AG04450 (cell line): ENCODE data around the gene CCDC63. TPM values are rescaled to one million over a fixed set of nuclear protein-coding genes. Genes with fewer than 3 reads are reported as not detected.

ENCODE experiments used
- CTCF ChIA-PET: fragments of 300-600, 350-600 bp; formaldehyde crosslinking; extraction: SDS; loops from one replicate; lab custom pipeline; 2022; ENCODE audit warnings: antibody characterized with exemption, inconsistent platforms; lab: Charles Lee
- POLR2A ChIA-PET: fragments of 350-600 bp; formaldehyde crosslinking; extraction: SDS; loops from one replicate; lab custom pipeline; 2021; ENCODE audit warnings: antibody characterized with exemption, inconsistent platforms; lab: Yijun Ruan, JAX
- DNase-seq: peaks from one replicate; pipeline ENCODE4 v3.0.0-alpha.2; 2011; ENCODE audit warnings: low read depth, low spot score
- H3K27ac ChIP-seq: one replicate; pipeline ENCODE4 v1.5.1; 2012; ENCODE audit warnings: low read depth, low read length, control low read depth
- H3K27me3 ChIP-seq: one replicate; pipeline ENCODE4 v1.6.0; 2012; ENCODE audit warnings: low read length; ENCODE audit not compliant: control insufficient read depth, insufficient read depth
- H3K4me3 ChIP-seq: 2 replicates; pipeline ENCODE4 v1.5.1; 2011; ENCODE audit warnings: mild to moderate bottlenecking, low read depth, low read length, control low read depth
- H3K9me3 ChIP-seq: 2 replicates; pipeline ENCODE4 v1.5.1; 2012; ENCODE audit warnings: low read length; ENCODE audit not compliant: control insufficient read depth, insufficient read depth
- polyA plus RNA-seq: library from polyadenylated mRNA; depleted of rRNA; stranded (reverse); fragments of >200 nt; gene quantifications from 2 replicates; pipeline ENCODE4 v1.2.3, GENCODE V29; 2011
- TF ChIP-seq, protein P1 (sequence below): IDR thresholded peaks from 2 replicates; pipeline ENCODE4 v1.5.1; 2011; ENCODE audit warnings: low read depth, low read length, control low read depth, inconsistent platforms

CCDC63 gene
- polyA plus RNA-seq, 1 experiment: not detected

DNA sequence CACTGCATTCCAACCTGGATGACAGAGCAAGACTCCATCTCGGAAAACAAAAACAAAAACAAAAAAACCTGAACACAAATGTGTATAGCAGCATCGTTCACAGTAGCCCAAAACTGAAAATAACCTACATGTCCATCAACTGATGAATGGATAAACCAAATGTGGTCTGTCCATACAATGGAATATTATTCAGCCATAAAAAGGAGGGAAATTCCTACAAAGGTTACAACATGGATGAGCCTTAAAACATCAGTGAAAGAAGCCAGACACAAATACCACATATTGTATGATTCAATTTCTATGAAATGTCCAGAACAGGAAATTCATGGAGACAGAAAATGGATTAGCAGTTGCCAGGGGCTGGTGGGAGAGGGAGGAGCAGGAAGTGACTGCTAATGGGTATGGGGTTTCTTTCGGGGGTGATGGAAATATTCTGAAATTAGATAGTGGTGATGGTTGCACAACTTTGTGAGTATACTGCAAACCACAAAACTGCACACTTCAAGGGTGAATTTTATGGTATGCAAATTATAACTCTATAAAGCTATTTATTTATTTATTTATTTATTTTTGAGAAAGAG is 69.6 kb downstream of the CCDC63 start:
- Histone ChIP-seq H3K9me3 (no peaks in the 10 kb centered on the region), H3K4me3 (no peak overlapping the region), H3K27ac (no peak overlapping the region), H3K27me3 (no peaks in the 10 kb centered on the region)
- ChIA-PET CTCF (no interaction called here), POLR2A (no interaction called here)
- TF ChIP-seq, protein P1, sequence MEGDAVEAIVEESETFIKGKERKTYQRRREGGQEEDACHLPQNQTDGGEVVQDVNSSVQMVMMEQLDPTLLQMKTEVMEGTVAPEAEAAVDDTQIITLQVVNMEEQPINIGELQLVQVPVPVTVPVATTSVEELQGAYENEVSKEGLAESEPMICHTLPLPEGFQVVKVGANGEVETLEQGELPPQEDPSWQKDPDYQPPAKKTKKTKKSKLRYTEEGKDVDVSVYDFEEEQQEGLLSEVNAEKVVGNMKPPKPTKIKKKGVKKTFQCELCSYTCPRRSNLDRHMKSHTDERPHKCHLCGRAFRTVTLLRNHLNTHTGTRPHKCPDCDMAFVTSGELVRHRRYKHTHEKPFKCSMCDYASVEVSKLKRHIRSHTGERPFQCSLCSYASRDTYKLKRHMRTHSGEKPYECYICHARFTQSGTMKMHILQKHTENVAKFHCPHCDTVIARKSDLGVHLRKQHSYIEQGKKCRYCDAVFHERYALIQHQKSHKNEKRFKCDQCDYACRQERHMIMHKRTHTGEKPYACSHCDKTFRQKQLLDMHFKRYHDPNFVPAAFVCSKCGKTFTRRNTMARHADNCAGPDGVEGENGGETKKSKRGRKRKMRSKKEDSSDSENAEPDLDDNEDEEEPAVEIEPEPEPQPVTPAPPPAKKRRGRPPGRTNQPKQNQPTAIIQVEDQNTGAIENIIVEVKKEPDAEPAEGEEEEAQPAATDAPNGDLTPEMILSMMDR: no peak
- DNase-seq: no peak

DNA sequence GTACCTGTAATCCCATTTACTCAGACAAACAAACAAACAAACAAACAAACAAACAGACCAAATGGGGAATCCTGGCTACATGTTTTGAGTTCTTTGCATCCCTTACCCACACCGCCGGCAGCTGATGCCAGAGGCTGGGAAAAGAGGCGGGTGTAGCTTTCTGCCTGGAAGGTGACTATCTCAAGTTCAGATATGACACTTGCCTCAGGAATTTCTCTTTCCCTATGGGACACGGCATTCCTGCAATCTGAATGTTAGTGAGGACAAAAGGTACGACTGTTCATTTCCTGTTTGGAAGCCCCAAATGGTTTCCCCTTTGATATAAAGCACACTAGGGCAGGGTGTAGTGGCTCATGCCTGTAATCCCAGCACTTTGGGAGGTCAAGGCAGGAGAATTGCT is 70.7 kb downstream of the CCDC63 start:
- no peak overlapping the region for H3K4me3 ChIP-seq
- no peaks in the 10 kb centered on the region for H3K9me3 ChIP-seq
- POLR2A ChIA-PET: no interaction called here
- TF ChIP-seq, protein P1: no peak
- no peaks in the 10 kb centered on the region for H3K27me3 ChIP-seq
- CTCF ChIA-PET: no interaction called here
- H3K27ac ChIP-seq: no peak overlapping the region
- DNase-seq: no peak

DNA sequence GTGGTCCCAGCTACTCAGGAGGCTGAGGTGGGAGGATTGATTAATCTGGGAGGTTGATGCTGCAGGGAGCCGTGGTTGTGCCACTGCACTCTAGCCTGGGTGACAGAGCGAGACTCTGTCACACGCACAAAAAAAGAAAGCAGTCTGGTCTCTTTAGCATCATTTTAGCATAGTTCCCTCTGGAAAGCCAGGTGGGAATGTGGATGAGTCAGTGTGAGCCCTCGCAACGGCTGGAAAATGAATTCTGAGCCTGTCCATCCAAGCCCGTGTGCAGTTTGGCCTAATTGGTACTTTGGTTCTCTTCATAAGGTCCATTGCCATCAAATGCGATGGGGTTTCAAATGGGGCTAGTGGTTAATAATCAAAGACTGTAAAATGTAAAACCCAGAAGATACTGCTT is 71.2 kb downstream of the CCDC63 start:
- TF ChIP-seq, protein P1: no peak
- no peak for DNase-seq
- no peak overlapping the region for H3K27ac ChIP-seq
- CTCF ChIA-PET: no interaction called here
- H3K9me3 ChIP-seq: no peaks in the 10 kb centered on the region
- H3K27me3 ChIP-seq: no peaks in the 10 kb centered on the region
- no peak overlapping the region for H3K4me3 ChIP-seq
- POLR2A ChIA-PET: no interaction called here

DNA sequence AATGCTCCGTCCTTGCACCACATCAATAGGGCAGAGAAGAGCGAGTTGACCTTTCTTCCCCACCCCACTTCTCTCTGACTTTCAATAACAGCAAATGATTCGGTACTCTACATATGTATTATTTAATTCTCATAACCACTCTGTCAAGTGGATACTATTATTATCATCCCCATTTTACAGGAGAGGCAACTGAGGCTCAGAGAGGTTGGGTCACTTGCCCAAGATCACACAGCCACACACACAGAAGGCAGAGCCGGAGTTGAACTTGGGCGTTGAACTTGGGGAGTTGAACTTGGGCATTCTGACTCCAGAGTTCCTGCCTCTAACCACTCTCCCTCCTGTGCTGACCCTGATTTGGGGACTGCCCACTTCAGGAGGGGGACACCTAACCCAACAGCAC is 72.9 kb downstream of the CCDC63 start:
- ChIA-PET POLR2A (no interaction called here), CTCF (no interaction called here)
- H3K27me3 ChIP-seq: no peaks in the 10 kb centered on the region
- no peaks in the 10 kb centered on the region for H3K9me3 ChIP-seq
- H3K27ac ChIP-seq: no peak overlapping the region
- TF ChIP-seq, protein P1: no peak
- DNase-seq: no peak
- H3K4me3 ChIP-seq: no peak overlapping the region

DNA sequence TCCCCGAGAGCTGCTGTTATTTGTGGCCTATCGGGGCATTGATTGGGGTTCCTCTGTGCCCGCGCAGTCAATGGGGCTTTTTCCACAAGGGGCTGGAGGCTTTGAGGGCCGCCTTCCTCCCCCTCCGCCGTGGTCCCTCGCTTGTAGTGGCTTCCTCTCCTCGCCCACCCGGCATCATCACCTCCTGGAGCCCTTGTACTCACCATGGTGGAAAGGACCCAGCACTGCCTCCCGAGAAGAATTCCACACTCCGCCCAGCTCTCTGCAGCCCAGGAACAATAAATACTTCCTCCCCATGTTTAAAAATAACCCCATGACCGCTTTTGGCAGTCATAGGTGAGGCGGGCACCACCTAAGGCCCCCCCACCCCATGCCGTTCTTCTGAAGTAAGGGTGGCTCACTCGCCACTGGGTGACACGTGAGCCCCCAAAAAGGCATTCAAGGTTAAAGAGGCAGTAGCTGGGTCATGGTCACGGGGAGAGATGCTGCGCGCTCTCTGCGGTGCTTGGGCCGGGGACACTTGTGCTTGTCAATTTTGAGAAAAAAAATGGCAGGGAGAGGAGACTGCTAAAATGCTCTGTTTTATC is 73.6 kb downstream of the CCDC63 start, which contains the start of gene MYL2:
Gene MYL2 (minus strand): TSS at position 256 of the 587 bp plus-strand sequence. CDS start 50 bp downstream, at position 206.
- DNase-seq: no peak
- ChIA-PET POLR2A (no interaction called here), CTCF (no interaction called here)
- Histone ChIP-seq H3K27me3 (no peaks in the 10 kb centered on the region), H3K4me3 (no peak within 1 kb of the TSS), H3K27ac (no peak within 1 kb of the TSS), H3K9me3 (no peaks in the 10 kb centered on the region)
- TF ChIP-seq, protein P1: no peak
